ENCODE results near the gene PCDHA1.
A peak's percentile ranks its signal among the peaks of the same experiment; 100 is the strongest.
"Not testable (repeated sequence)": the region's sequence is repeated elsewhere in the genome, so short reads cannot be mapped to it uniquely, and the experiment has no call there.

Gene PCDHA1

GRCh38 chr5:140767444-140767843 lies 18.5 kb upstream of the PCDHA1 start:
- H3K27ac Mint-ChIP-seq: no peak overlapping the region
- no peak for TF ChIP-seq CTCF (IDR thresholded peaks at IDR 0.05)
- peaks cover 6% of the 10 kb centered on the region for H3K27me3 Mint-ChIP-seq (ENCODE audit: low read depth, poor library complexity)
- no peak for DNase-seq
- peaks cover 96% of the 10 kb centered on the region for H3K9me3 Mint-ChIP-seq
- H3K4me3 Mint-ChIP-seq: no peak overlapping the region
- H3K4me1 Mint-ChIP-seq: no peaks in the 10 kb centered on the region
- peaks cover 10% of the 10 kb centered on the region for H3K36me3 Mint-ChIP-seq (ENCODE audit: low read depth)

GRCh38 chr5:140780512-140780911 lies 5.4 kb upstream of the PCDHA1 start:
- no peak for DNase-seq
- H3K9me3 Mint-ChIP-seq: peaks cover 92% of the 10 kb centered on the region
- no peaks in the 10 kb centered on the region for H3K4me1 Mint-ChIP-seq
- peaks cover 4% of the 10 kb centered on the region for H3K36me3 Mint-ChIP-seq (ENCODE audit: low read depth)
- TF ChIP-seq CTCF (IDR thresholded peaks at IDR 0.05): no peak
- no peaks in the 10 kb centered on the region for H3K27me3 Mint-ChIP-seq (ENCODE audit: low read depth, poor library complexity)
- H3K4me3 Mint-ChIP-seq: no peak overlapping the region
- H3K27ac Mint-ChIP-seq: no peak overlapping the region

DNA sequence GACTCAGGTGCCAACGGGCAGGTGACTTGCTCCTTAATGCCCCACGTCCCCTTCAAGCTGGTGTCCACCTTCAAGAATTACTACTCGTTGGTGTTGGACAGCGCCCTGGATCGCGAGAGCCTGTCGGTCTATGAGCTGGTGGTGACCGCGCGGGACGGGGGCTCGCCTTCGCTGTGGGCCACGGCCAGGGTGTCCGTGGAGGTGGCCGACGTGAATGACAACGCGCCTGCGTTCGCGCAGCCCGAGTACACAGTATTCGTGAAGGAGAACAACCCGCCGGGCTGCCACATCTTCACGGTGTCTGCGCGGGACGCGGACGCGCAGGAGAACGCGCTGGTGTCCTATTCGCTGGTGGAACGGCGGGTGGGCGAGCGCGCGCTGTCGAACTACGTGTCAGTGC lies 1.5 kb downstream of the PCDHA1 start:
- DNase-seq; H3K4me3 Mint-ChIP-seq; H3K4me1 Mint-ChIP-seq; H3K27me3 Mint-ChIP-seq (ENCODE audit: low read depth, poor library complexity); H3K27ac Mint-ChIP-seq: not testable (repeated sequence)
- peaks cover 15% of the 10 kb centered on the region for H3K36me3 Mint-ChIP-seq (ENCODE audit: low read depth)
- H3K9me3 Mint-ChIP-seq: peaks cover 84% of the 10 kb centered on the region

GRCh38 chr5:140787849-140788504 lies 2.0 kb downstream of the PCDHA1 start:
- not testable (repeated sequence) for H3K27me3 Mint-ChIP-seq (ENCODE audit: low read depth, poor library complexity); DNase-seq; H3K4me3 Mint-ChIP-seq; H3K4me1 Mint-ChIP-seq; H3K27ac Mint-ChIP-seq
- Mint-ChIP-seq H3K9me3 (peaks cover 82% of the 10 kb centered on the region), H3K36me3 (ENCODE audit: low read depth) (peaks cover 17% of the 10 kb centered on the region)

DNA sequence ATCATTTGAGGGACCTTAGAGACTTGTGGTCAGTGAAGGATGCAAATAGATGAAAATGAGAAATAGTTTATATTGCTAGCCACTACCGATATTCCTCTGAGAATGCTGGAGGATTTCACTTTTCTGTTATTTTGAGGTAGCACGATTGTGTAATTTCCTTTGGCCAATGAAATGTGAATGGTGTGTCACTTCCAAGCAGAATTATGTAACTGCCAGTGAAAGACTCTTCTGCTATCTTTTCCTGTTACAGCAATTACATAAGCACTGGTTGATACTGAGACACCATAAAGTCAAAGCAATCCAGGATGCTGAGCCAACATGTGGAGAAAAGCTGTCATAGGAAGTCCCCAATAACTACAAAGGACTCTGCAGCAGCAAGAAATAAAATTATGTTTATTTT lies 5.1 kb downstream of the PCDHA1 start:
- Mint-ChIP-seq H3K9me3 (peaks cover 88% of the 10 kb centered on the region), H3K4me1 (no peaks in the 10 kb centered on the region)
- no peak for TF ChIP-seq CTCF (IDR thresholded peaks at IDR 0.05)

DNA sequence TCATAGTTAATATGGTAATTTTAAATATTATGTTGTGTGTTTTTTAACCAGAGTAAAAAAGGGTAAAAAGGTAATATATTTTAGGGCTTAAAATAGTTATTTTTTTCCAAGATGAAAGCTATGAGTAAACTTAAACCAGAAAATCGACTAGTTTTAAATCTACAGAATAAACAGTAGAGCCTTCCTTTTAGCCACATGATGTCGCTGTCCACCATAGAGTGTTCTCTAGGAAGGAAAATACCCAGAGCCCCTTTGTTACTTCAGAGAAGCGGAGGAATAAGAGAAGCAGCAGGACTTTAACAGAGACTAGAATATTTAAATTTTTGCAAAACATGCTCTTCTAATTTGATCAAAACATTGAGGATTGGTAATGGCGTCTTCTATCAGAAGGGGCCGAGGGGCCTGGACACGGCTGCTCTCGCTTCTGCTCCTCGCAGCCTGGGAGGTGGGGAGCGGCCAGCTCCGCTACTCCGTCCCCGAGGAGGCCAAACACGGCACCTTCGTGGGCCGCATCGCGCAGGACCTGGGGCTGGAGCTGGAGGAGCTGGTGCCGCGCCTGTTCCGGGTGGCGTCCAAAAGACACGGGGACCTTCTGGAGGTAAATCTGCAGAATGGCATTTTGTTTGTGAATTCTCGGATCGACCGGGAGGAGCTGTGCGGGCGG lies 8.8 kb downstream of the PCDHA1 start, which contains the start of gene PCDHA2:
Gene PCDHA2 (plus strand): TSS at position 258 of the 664 bp plus-strand sequence.
- no peak within 1 kb of the TSS for H3K27ac Mint-ChIP-seq
- H3K4me3 Mint-ChIP-seq: peak within 1 kb of the TSS; percentile 85
- no peaks in the 10 kb centered on the region for H3K4me1 Mint-ChIP-seq
- peaks cover 48% of the 10 kb centered on the region for H3K36me3 Mint-ChIP-seq (ENCODE audit: low read depth)
- H3K27me3 Mint-ChIP-seq (ENCODE audit: low read depth, poor library complexity): no peaks in the 10 kb centered on the region
- TF ChIP-seq CTCF (IDR thresholded peaks at IDR 0.05): peak; percentile 27
- H3K9me3 Mint-ChIP-seq: peaks cover 80% of the 10 kb centered on the region
- no peak for DNase-seq

More for the DNA sequence above, 5.1 kb downstream of the PCDHA1 start:
- Mint-ChIP-seq H3K36me3 (ENCODE audit: low read depth) (peaks cover 32% of the 10 kb centered on the region), H3K4me3 (no peak overlapping the region), H3K27me3 (ENCODE audit: low read depth, poor library complexity) (no peaks in the 10 kb centered on the region), H3K27ac (no peak overlapping the region)
- no peak for DNase-seq

DNA sequence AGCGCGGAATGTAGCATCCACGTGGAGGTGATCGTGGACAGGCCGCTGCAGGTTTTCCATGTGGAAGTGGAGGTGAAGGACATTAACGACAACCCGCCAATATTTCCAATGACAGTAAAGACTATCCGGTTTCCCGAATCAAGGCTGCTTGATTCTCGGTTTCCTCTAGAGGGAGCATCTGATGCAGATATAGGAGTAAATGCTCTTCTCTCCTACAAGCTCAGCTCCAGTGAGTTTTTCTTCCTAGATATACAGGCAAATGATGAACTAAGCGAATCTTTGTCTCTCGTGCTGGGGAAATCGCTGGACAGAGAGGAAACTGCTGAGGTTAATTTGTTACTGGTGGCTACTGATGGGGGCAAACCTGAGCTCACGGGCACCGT lies 9.3 kb downstream of the PCDHA1 start:
- peaks cover 52% of the 10 kb centered on the region for H3K36me3 Mint-ChIP-seq (ENCODE audit: low read depth)
- no peaks in the 10 kb centered on the region for H3K27me3 Mint-ChIP-seq (ENCODE audit: low read depth, poor library complexity)
- H3K9me3 Mint-ChIP-seq: peaks cover 83% of the 10 kb centered on the region
- H3K4me1 Mint-ChIP-seq: no peaks in the 10 kb centered on the region
- DNase-seq: no peak
- H3K4me3 Mint-ChIP-seq: peak overlapping the region; percentile 85
- no peak for TF ChIP-seq CTCF (IDR thresholded peaks at IDR 0.05)
- no peak overlapping the region for H3K27ac Mint-ChIP-seq

GRCh38 chr5:140796072-140796717 lies 10.3 kb downstream of the PCDHA1 start:
- not testable (repeated sequence) for DNase-seq; H3K4me3 Mint-ChIP-seq; H3K27me3 Mint-ChIP-seq (ENCODE audit: low read depth, poor library complexity); H3K4me1 Mint-ChIP-seq; H3K27ac Mint-ChIP-seq
- Mint-ChIP-seq H3K9me3 (peaks cover 84% of the 10 kb centered on the region), H3K36me3 (ENCODE audit: low read depth) (peaks cover 62% of the 10 kb centered on the region)
